ENCODE results near the gene LTN1.
A peak's percentile ranks its signal among the peaks of the same experiment; 100 is the strongest.

The LTN1 gene

GRCh38 chr21:28992526-28993292 lies at the start of gene LTN1:
TSS of gene LTN1 (minus strand) at chr21:28992877. CDS start at chr21:28992805, 72 bp downstream.
- Histone ChIP-seq H3K27me3 (ENCODE audit: insufficient read depth, low read length, poor library complexity, severe bottlenecking) (no peaks in the 10 kb centered on the region), H3K4me3 (ENCODE audit: low read length, poor library complexity, severe bottlenecking) (peak within 1 kb of the TSS; percentile 83), H2AFZ (ENCODE audit: low read length) (peak within 1 kb of the TSS; percentile 78), H3K9me2 (replicated peaks; ENCODE audit: low read depth, low read length) (no peaks in the 10 kb centered on the region), H3K4me2 (ENCODE audit: low read depth, low read length, poor library complexity, severe bottlenecking) (peak within 1 kb of the TSS; percentile 92), H3K9ac (ENCODE audit: low read depth, low read length, poor library complexity, severe bottlenecking) (peak within 1 kb of the TSS; percentile 85), H3K9me3 (ENCODE audit: insufficient read depth, low read depth, low read length) (no peaks in the 10 kb centered on the region), H3K4me1 (ENCODE audit: insufficient read depth, low read length, poor library complexity, severe bottlenecking) (peaks cover 31% of the 10 kb centered on the region), H3K79me2 (ENCODE audit: insufficient read depth, low read length) (peaks cover 44% of the 10 kb centered on the region), H4K20me1 (ENCODE audit: insufficient read depth, low read length, poor library complexity, severe bottlenecking) (peaks cover 14% of the 10 kb centered on the region), H3K36me3 (ENCODE audit: insufficient read depth, low read length) (no peaks in the 10 kb centered on the region), H3F3A (ENCODE audit: low read depth) (no peaks in the 10 kb centered on the region)
- TF ChIP-seq CTCF (conservative IDR thresholded peaks at IDR 0.05; ENCODE audit: low read length) (no peak), EZH2phosphoT487 (IDR thresholded peaks at IDR 0.05; ENCODE audit: borderline replicate concordance) (no peak)

GRCh38 chr21:29034678-29035077 lies 42.0 kb upstream of the LTN1 start:
- peaks cover 68% of the 10 kb centered on the region; the same call in 1 of the 2 replicates for H3K36me3 ChIP-seq (ENCODE audit: insufficient read depth, low read length)
- H4K20me1 ChIP-seq (ENCODE audit: insufficient read depth, low read length, poor library complexity, severe bottlenecking), result no peaks in the 10 kb centered on the region
- no peak overlapping the region for H3K4me2 ChIP-seq (ENCODE audit: low read depth, low read length, poor library complexity, severe bottlenecking)
- H3K9me3 ChIP-seq (ENCODE audit: insufficient read depth, low read depth, low read length), result no peaks in the 10 kb centered on the region
- TF ChIP-seq EZH2phosphoT487 (IDR thresholded peaks at IDR 0.05; ENCODE audit: borderline replicate concordance) (no peak), CTCF (conservative IDR thresholded peaks at IDR 0.05; ENCODE audit: low read length) (no peak)
- H3K9ac ChIP-seq (ENCODE audit: low read depth, low read length, poor library complexity, severe bottlenecking), result no peak overlapping the region
- no peaks in the 10 kb centered on the region for H3K27me3 ChIP-seq (ENCODE audit: insufficient read depth, low read length, poor library complexity, severe bottlenecking)
- H3K4me1 ChIP-seq (ENCODE audit: insufficient read depth, low read length, poor library complexity, severe bottlenecking), result no peaks in the 10 kb centered on the region
- H3F3A ChIP-seq (ENCODE audit: low read depth), result no peaks in the 10 kb centered on the region
- 0 out of 2 replicates have a peak, but pooled peaks cover 5% of the 10 kb centered on the region for H3K79me2 ChIP-seq (ENCODE audit: insufficient read depth, low read length)
- H3K4me3 ChIP-seq (ENCODE audit: low read length, poor library complexity, severe bottlenecking), result no peak overlapping the region
- H2AFZ ChIP-seq (ENCODE audit: low read length), result no peak overlapping the region
- no peaks in the 10 kb centered on the region for H3K9me2 ChIP-seq (replicated peaks; ENCODE audit: low read depth, low read length)

GRCh38 chr21:29033871-29034270 lies 41.2 kb upstream of the LTN1 start:
- H3K4me3 ChIP-seq (ENCODE audit: low read length, poor library complexity, severe bottlenecking), result no peak overlapping the region
- 0 out of 2 replicates have a peak, but pooled peaks cover 5% of the 10 kb centered on the region for H3K79me2 ChIP-seq (ENCODE audit: insufficient read depth, low read length)
- H3F3A ChIP-seq (ENCODE audit: low read depth), result no peaks in the 10 kb centered on the region
- no peak overlapping the region for H3K9ac ChIP-seq (ENCODE audit: low read depth, low read length, poor library complexity, severe bottlenecking)
- TF ChIP-seq EZH2phosphoT487 (IDR thresholded peaks at IDR 0.05; ENCODE audit: borderline replicate concordance) (no peak), CTCF (conservative IDR thresholded peaks at IDR 0.05; ENCODE audit: low read length) (no peak)
- peaks cover 62% of the 10 kb centered on the region; the same call in 1 of the 2 replicates for H3K36me3 ChIP-seq (ENCODE audit: insufficient read depth, low read length)
- H3K9me2 ChIP-seq (replicated peaks; ENCODE audit: low read depth, low read length), result no peaks in the 10 kb centered on the region
- no peaks in the 10 kb centered on the region for H3K9me3 ChIP-seq (ENCODE audit: insufficient read depth, low read depth, low read length)
- H3K27me3 ChIP-seq (ENCODE audit: insufficient read depth, low read length, poor library complexity, severe bottlenecking), result no peaks in the 10 kb centered on the region
- H3K4me2 ChIP-seq (ENCODE audit: low read depth, low read length, poor library complexity, severe bottlenecking), result no peak overlapping the region
- no peaks in the 10 kb centered on the region for H3K4me1 ChIP-seq (ENCODE audit: insufficient read depth, low read length, poor library complexity, severe bottlenecking)
- no peaks in the 10 kb centered on the region for H4K20me1 ChIP-seq (ENCODE audit: insufficient read depth, low read length, poor library complexity, severe bottlenecking)
- no peak overlapping the region for H2AFZ ChIP-seq (ENCODE audit: low read length)

Data from Loucy (cell line).